GM19468 (cell line): ENCODE data around the gene ZNF750.

Experiments used
- ATAC-seq: cut with Tn5 transposase; IDR thresholded peaks from one replicate; pipeline ENCODE4 v1.9.1; 2021; ENCODE audit warnings: mild to moderate bottlenecking, moderate library complexity, moderate number of reproducible peaks; ENCODE audit not compliant: unreplicated experiment; ENCODE audit errors: extremely low read depth

Gene ZNF750

DNA sequence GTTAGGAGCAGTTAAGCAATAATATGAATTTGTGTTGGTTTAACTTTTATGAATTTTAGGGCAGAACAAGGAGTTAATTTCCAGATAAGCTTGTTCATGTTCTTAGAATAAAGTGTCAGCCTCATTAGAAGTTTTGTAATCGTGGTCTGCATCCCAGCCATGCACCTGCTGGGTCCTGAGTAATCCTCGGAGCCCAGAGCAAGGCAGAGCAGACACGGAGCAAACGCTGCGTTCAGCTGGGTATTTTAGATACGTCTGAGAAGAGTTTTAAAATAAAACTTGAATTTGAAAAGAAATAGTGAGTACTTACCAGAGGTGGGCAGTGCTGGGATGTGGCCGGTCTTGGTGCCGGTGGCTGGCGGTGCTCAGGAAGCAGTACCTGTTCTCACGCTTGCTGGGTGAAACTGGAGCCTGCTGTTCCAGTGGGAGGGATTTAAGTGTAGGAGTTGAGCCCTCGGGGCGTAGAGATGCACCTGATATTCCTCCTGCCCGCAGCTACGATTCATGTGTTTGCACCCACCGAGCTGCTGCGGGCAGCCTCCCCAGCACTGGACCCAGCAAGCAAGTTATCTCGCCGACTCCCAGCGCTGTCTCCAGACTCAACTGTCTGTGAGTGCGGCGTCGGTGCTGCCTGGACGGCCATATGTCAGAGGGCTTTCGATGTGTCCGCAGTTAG lies at the start of gene ZNF750:
Gene ZNF750, minus strand, starts transcription at position 406 of the 676 bp plus-strand sequence. CDS start 7,568 bp downstream, outside the sequence.
- no peak for ATAC-seq

DNA sequence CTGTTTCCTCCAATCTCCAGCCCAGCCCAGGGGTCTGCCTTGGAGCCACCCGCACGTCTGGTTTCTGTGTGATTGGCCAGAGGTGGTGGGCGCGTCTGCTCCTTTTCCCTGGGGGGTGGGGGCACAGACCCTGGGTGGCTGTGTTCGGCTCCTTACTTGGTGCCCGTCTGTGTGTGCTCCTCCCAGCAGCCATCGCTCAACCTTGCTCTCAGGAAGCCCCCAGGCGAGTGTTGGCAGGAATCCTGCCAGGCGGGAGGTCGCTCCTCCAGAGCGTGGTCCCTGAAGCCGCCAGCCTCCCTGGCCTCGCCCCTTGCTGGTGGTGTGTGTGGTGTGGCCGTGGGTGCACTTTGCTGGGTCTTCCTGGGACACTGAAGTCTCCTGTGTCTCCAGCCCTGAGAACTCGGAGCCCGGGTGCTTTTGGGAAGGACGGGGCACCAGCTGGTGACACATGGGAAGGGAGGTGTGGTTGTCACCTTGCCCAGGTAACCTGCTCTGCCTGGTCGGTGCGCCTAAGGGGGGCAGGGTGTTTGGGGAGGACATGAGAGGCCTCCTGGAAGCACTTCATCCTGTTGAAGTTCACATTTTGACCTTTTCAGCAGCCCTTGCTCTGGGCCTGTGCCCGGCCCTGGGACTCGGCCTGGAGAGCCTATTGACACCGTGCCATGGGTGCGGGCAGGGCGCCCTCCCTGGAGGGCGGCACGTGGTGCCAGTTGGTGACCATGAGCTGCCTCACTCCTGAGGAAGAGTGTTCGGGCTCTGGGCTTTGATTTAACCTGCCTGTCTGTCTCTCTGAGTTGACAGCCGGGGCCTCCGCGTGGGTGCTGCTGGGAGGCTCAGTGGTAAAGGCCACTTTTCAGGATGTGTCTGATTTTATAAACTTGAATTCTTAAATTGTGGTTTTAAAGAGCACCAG lies 49.0 kb upstream of the ZNF750 start:
- no peak for ATAC-seq

DNA sequence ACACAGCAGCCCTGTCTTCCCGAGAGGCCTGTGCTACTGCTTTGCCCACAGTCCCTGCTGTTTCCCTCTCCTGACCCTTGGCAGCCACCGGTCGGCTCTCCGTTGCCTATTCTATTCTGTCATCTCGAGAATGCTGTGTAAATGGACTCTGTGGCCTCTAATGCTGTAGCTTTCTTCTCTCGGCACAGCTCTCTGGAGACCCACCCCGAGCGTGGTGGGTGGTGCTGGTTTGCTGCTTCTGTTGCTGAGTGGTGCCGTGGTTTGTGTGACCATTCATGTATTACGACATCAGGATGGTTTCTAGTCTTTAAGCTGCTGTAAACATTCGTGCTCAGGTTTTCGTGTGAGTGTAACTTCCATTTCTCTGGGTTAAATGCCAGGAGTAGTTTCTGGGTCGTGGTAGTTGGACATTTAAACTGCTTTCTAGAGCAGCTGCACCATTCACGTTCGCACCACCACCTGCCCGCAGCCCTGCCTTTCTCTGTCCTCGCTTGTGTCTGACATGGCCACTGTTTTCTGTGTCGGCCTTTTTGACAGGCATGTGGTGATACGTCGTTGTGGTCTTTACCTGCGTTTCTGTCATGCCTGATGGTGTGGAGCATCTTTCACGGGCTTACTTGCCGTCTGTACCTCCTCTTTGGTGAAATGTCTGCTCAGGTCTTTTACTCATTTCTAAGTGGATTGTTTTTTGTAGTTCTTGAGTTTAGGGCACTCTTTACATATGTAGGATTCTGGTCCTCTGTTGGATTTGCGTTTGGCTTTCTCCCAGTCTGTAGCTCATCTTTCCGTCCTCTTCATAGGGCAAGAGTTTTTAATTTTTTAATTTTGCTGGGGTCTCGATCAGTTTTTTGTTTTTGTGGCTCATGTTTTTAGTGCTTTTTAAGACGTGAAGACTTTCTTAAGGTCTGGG lies 47.7 kb upstream of the ZNF750 start:
- no peak for ATAC-seq

DNA sequence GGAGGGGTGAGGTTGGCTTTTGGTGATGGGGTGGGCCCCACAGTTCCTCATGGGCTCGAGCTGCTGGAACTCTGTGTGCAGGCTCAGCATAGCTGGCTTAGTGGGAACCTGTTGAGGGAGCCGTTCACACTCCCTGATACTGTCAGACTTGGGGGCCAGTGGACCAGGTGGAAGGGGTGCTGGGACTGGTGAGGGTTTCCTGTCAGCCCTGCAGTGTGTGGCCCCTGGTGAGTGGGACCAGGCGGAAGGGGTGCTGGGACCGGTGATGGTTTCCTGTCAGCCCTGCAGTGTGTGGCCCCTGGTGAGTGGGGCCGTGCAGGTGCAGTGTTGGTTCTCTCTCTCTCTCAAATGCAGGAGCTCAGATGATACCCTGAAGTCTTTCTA lies 45.1 kb upstream of the ZNF750 start:
- ATAC-seq: no peak

DNA sequence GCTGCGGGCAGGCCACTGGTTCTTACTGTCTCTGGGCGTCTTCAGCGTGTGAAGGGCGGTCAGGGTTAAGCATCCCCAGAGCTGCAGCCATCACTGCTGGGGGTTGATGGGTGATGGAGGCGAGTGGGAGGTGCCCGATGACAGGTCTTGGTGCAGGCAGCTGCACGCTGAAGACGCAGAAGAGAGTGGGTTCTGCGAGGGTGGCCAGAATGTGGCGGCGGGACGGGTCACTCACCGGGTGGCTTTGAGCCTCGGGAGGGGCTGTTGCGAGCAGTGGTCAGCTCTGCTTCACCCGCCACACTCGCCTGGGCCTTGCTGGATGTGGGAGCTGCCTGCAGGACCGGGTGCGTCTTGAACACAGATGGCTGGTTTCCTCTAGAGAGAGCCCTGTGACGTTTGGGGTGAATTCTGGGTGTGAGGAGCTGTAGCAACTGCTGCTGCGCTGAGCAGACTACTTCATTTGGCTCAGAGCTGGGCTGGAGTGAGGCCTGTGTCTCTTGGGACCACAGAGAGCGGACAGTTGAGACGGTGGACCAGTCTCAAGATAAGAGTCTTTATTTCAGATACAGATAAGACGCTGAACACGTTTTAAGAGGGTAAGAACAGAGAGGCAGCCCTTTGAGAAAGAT lies 44.6 kb upstream of the ZNF750 start:
- ATAC-seq: no peak

DNA sequence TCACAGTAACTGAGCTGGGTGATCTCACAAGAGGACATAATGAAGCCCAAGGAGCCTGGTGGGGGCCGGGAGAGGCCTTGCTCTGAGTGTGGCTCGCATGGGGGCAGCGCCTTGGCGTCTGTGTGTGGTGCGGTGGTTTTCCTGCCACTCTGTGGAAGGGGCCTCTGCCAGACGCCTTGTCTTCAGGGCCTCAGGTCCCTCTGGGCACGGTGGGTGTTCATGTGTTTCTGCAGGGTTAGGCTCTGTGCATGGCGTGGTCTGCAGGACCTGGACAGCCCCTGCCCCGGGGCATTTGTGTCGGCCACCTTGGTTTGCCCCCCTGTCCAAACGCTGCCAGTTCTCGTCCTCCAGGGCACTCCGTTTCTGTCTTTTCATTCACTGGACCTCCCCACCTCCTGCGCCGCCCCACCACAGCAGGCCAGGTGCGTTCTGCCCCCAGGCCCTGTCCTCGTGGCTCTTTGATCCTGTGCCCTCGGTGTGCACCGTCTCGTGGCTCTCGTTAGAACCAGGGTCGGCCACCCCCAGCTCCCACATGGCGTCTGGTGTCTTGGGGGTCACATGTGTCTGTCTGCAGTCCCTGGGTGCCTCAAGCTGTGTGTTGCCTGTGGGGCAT lies 43.7 kb upstream of the ZNF750 start:
- no peak for ATAC-seq

DNA sequence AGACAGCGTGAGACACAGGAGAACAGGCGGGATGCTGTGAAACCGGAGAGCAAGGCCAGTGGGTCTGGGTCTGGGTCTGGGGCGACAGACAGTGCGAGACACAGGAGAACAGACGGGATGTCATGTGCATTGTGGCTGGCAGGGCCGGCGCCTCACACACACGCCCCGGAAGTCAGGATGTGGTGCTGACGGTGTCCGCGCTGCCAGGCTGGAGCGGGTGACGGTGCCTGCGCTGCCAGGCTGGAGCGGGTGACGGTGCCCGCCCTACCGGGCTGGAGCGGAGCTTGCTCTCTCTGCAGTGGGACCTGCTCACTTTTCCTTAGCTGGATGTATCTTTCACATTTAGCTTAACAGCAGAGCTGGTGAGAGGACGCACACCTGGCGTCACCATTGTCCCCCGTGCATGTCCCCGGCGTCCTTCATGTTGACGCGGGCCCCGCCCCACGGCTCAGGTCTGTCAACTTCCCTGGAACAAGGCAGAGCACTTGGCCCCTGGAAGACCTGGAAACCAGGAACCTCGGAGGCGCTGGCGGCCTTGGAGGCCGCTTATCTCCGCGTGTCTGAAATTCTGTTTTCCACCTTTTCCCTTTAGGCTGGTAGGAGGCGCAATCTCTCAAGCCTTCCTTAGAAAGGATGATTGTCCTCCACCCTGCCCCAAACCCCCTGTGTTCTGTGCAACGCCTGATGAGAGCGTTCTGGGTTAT lies 43.0 kb upstream of the ZNF750 start:
- ATAC-seq: no peak

DNA sequence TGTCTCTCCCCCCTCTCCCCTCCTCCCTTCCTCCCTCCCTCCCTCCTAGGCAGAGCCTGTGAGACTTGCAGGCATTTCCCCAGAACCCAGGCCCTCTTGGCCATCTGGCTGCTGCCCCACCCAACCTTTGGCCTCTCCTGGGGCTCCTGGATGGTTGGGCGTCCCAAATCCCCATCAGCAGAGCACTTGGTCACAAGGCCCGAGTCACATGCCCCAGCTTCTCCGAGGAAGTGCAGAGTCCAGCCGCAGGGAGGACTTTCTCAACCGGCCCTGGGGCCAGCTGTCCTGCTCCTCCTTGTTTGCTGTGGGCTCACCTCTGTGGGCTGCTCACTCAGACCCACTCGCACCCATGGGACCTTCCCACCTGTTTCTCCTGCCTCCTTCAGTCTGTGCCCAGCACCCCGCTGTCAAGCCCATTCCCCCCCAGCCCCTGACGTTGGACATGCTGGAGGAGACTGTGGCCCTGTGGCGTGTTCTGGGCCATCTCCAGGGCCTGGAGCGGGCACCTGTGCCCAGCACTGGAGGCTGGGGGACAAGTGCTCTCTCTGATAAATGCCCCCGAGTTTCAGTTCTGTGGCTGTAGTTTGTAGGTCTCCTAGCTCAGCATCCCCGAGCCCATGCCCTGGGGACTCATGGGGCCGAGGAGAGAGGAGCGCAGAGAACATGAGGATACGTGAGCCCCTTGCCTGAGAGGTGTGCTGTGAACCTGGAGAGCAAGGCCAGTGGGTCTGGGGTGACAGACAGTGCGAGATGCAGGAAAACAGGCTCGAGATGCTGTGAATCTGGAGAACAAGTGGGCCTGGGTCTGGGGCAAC lies 42.3 kb upstream of the ZNF750 start:
- ATAC-seq: no peak

DNA sequence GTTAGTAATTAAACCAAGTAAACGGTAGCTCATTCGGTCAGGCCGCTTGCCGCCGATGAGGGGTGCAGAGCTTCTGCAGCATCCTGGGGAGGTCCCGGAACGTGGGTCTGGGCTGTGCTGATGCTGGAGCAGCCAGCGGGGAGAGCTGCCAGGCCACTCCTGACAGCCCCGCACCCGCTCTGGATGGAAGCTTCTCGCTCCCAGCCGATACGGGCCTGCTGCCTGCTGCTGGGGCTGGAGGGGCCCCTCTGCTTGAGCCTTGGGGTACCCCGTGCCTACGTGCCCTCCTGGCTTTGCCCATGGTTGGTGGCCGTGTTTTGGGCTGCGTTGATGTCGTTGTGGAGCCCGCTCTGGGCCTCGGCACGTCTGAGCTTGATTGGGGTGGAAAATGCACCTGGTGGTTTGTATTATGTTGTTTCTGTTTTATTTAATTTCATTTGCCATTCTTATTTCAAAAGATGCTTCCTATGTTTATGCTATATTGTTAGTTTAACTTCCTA lies 41.6 kb upstream of the ZNF750 start:
- no peak for ATAC-seq

DNA sequence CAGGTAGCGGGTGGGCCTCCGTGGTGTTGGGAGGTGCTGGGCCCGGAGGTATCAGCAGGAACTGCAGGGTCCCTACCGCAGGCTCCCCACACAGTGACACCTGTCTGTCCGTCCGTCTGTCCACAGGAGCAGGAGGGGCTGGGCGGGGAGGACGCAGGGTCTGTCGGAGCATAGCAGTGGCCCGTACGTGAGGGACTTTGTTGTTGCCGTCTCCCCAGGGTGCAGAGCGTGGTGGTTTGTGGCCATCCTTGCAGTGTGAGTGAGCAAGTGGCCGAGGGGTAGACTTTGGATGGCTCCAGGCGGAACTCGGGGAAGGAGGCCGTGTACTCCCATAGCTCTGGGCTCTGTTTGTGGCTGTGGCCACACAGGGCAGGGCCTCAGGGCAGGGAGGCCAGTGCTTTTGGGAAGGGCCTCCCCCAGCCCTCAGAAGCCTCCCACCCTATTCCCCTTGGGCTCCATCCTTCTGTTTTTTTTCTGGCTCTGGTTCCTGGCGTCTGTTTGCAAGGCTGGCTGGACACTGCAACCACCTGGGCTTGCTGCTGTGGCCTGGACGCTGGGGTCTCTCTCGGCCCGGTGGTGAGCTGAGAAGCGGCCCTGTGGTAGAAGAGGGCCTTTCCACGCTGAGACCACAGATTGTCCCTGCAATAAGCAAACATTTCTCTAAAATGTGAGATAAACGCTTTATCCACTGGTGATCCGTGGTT lies 41.0 kb upstream of the ZNF750 start:
- no peak for ATAC-seq

DNA sequence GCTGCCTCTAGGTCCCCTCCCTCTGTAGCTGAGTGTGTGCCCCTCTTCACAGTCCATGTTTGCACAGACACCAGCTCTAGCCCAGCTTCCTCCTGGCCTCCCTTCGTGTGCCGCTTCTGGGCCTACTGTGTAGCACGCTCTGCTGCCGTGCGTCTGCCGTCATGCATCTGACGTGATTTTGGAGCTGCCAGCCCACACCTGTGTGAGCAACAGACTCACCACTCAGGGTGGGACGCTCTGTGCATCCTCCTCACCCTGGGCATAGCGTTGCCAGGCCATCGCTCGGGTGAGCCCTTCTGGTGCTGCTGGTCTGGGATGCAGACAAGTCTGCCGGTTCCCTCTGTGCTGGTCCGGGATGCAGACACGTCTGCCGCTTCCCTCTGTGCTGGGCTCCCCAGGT lies 39.4 kb upstream of the ZNF750 start:
- ATAC-seq: no peak

DNA sequence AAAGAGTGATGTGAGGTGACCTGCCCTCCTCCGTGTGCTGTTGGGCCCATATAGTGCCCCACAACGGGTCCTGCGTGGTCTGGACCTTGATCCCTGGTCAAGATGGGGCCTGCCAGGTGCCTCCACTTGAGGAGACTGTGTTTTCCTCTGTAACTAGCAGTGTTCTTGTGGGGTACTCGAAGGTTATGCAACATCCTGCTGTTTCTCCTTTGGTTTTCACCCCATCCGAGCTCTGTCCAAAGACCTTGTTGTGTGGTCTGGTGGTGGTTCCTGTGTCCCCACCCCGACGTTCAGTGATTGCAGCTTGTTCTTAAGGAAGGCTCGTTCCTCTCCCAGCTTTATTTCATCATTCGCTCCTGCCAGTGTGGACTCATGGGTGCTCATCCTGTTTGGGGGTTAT lies 38.7 kb upstream of the ZNF750 start:
- ATAC-seq: no peak

DNA sequence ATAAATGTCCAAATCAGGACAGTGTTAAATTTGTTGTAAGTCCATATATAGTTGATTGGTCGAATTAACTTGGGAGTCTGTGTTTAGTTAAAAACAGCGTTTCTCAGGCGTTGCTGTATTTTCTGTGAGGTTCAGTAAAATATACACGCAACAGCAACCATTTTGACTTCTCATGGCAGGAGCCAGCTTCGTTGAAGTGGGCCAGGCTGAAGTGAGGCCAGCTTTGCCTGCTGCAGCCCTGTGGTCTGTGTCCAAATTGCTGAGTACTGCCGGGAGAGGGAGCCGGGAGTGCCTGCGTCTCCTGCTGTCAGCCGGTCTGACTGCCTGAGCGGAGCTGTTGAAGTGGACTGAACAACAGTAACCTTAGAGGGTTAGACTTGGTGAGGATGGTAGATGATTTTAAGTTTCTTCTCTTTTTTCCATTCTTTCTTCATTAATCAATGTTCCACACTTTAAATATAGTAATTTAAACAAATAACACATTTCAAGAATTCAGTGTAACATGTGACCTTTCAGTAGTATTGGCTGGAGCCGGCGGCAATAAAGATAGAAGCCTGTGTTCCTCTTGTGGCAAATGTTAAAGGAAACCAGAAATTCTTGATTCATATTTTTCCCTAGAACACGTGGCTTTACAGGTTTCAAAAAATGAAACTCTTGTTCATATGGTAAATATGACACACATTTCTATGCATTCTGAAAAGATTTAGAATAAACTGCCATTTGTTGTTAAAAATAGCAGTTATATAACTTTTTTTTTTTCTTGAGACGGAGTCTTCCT lies 37.0 kb upstream of the ZNF750 start:
- no peak for ATAC-seq

DNA sequence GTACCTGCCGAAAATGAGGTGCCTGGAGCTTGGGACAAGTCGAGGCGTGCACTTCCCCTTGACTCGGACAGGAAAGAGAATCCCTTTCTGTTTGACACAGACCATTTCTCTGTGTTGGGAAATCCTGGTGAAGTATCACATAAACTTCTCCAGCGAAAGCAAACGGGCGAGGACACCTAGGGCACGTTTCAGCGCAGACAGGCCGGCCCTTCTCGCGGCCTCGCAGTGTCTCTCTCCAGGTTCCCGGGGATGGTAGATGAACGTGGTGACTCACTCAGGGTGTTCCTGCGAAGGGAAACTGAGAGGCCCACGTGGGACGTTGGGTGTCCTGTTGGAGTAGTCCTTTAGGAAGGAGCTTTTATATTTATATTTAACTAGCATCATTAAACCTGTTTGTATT lies 36.3 kb upstream of the ZNF750 start:
- no peak for ATAC-seq

DNA sequence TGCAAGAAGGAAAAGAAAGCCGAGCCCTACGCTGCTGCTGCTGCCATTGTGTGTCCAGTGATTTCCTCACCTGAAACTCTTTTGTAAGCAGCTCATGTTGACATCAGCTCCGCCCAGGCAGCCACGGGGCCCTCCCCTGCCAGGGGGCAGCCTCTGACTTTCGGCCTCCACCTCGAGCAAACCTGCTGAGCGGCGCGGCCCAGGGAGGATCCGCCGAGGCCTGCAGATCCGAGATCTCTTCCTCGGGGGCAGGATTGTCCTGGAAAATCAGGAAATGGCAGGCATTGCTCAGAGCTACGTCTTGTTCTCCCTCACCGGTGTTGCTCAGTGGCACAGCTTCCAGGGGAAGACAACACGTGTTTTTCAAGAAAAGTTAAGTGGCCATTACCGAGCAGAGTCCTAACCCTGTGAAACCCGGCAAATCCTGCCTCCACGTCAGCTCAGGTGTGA lies 35.6 kb upstream of the ZNF750 start:
- ATAC-seq: no peak

DNA sequence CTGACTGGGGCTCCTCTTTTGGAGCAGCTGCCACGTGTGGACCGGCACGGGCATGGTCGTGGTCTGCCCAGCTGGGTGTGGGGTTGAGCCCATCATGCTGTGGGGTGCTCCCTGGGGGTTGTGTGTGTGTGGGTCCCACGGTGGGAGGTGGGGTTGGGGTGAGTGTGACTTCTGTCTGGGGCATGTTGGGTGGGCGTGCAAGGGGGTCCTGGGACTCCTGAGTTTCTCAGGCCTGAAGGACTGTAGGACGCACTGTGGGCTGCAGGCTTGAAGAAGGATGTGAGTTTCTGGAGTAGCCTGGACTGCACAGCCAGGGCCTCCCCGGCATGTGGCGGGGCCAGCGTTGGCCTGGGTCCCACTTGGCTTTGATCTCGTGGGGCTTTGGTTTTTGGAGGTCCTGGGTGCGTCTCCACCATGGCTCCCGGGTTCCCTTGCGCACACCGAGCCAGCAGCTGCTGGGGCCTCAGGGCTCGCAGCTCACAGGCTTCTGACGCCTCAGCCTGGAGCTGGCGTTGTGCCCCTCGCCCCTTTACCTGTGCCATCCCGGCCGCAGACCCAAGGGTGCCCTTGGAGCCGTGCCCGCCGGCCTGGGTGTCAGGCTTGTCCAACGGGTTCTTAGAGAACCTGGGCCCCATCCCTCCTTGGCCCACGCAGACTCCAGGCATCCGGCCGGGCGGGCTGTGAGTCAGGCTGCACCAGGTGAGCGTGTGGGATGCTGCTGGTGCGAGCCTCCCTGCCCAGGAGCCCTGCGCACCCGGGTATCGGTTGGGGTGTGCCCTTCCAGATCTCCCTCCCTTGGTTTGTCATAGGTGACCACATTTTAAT lies 34.4 kb upstream of the ZNF750 start:
- no peak for ATAC-seq
